D721Med (cell line): Measurements from ENCODE around the gene AMDHD2.
"Not testable (repeated sequence)": the region's sequence is repeated elsewhere in the genome, so short reads cannot be mapped to it uniquely, and the experiment has no call there.

ENCODE experiments used
- DNase-seq: peaks from one replicate; pipeline ENCODE4 v3.0.0; 2011; ENCODE audit warnings: low spot score; ENCODE audit not compliant: insufficient read length
- FAIRE-seq: peaks from 2 replicates; lab custom pipeline; 2011; peaks lifted over from hg19 to GRCh38; lab: Jason Lieb, UNC
- CTCF ChIP-seq: IDR thresholded peaks from 2 replicates; pipeline ENCODE4 v1.5.1; 2012; ENCODE audit warnings: mild to moderate bottlenecking, control low read depth; ENCODE audit not compliant: insufficient read depth; ENCODE audit errors: missing control alignments

AMDHD2 gene

DNA sequence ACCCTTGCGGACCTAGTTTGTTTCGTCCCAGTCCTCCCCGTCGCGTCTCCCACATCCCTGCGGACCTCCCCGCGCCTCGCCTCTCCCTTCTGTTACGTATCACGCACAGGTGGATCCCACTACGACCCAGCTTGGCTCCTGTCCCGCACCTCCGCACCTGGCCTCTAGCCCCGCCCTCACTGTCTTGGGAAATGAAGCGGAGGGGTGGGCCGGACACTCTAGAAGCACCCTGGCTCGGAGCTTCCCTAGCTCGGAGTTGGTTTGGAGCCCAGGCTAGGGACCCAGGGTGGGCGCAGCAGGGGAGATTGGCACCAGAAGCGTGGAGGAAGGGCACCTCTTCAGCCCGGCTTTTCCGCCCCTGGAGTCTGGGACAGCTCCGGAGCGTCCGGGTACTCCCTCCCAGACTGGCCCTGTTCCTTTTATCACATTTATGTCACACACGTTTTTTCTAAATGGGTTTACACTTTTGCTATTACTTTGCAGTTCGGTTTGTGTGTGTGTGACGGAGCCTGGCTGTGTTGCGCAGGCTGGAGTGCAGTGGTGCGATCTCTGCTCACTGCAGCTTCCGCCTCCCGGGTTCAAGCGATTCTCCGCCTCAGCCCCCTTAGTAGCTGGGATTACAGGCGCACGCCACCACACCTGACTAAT lies 12.4 kb downstream of the AMDHD2 start:
- no peak for FAIRE-seq
- no peak for DNase-seq
- TF ChIP-seq CTCF: no peak

DNA sequence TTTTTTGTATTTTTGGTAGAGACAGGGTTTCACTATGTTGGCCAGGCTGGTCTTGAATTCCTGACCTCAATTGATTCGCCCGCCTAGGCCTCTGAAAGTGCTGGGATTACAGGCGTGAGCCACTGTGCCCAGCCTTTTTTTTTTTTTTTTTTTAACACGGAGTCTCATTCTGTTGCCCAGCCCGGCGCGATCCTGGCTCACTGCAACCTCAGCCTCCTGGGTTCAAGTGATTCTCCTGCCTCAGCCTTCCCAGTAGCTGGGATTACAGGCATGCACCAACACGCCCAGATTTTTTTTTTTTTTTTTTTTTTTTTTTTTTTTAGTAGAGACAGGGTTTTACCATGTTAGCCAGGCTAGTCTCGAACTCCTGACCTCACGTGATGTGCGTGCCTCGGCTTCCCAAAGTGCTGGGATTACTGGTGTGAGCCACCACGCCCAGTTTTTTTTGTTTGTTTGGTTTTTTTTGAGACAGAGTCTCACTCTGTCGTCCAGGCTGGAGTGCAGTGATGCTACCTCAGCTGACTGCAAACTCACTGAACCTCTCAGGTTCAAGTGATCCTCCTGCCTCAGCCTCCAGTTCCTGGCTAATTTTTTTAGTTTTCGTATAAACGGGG lies 13.1 kb downstream of the AMDHD2 start:
- not testable (repeated sequence) for FAIRE-seq, DNase-seq

DNA sequence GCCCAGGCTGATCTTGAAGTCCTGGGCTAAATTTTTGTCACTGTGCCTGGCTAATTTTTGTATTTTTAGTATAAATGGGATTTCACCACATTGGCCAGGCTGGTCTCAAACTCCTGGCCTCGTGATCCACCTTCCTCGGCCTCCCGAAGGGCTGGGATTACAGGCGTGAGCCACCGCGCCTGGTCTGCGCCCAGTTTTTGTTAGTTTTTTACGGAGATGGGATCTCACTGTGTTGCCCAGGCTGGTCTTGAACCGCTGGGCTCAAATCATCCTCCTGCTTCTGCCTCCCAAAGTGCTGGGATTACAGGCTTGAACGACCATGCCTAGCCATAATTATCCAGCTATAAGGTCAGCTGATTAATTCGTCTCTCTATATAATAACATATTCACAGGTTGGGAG lies 13.7 kb downstream of the AMDHD2 start:
- DNase-seq (no peak), FAIRE-seq (no peak)
- TF ChIP-seq CTCF: no peak

DNA sequence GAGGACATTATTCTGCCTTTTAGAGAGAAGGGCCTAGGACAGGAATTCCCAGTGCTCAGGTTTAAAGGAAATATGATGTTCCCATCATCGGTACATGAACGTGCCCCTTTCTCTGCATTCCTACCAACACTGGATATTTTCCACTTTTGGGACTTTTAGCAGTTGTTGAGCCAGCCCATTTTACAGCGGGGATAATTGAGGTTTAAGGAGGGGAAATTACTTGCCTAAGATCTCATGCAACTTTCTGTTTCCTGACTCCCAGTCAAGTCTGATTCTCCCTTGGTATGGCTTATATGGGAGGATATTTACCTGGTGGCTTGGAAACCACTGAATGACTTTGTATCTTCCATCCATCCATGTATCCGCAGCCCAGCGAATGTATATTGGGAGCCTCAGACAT lies 14.2 kb downstream of the AMDHD2 start:
- DNase-seq, FAIRE-seq: not testable (repeated sequence)

GRCh38 chr16:2535625-2536013 lies 15.4 kb downstream of the AMDHD2 start:
- no peak for FAIRE-seq
- no peak for DNase-seq
- TF ChIP-seq CTCF: no peak

DNA sequence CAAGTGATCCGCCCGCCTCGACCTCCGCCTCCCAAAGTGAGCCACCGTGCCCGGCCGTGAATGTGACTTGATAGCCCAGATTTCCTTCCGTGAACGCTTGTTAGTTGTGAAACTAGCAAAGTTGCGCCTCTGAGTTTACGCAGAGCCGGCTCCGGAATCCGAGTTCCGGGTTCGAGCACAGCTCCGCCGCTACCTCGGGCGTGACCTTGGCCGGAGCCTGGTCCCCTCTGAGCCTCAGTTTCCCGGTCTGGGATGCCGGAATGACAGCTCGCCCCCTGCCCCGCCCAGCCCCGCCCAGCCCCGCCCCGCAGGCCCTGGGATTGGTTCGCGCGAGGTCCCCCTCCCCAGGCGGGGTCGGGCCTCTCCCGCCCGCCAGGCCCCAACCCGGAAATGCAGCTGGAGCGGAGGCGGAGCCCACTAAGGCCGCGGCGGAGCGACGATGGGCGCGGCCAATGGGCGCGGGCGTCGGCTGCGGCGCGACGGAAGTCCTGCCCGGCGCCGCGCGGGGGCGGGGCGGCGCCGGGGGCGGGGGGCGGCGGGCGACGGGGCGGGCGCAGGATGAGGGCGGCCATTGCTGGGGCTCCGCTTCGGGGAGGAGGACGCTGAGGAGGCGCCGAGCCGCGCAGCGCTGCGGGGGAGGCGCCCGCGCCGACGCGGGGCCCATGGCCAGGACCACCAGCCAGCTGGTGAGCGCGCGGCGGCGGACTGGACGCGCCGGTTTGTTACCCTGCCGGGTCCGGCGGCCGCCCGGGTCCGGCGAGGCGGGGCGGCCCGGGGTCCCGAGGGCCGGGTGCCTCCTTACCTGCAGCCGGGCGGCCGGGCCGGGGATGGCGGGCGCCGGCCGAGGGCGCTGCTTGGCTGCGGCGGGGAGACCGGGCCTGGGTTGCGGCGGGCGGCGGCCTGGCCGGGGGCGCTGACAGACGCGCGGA lies 17.5 kb downstream of the AMDHD2 start, which contains the start of gene PDPK1:
Gene PDPK1 (plus strand): TSS at position 571 of the 929 bp plus-strand sequence. CDS start 92 bp downstream, at position 663.
- FAIRE-seq (no peak), DNase-seq (peak; percentile 87)
- no peak for TF ChIP-seq CTCF

DNA sequence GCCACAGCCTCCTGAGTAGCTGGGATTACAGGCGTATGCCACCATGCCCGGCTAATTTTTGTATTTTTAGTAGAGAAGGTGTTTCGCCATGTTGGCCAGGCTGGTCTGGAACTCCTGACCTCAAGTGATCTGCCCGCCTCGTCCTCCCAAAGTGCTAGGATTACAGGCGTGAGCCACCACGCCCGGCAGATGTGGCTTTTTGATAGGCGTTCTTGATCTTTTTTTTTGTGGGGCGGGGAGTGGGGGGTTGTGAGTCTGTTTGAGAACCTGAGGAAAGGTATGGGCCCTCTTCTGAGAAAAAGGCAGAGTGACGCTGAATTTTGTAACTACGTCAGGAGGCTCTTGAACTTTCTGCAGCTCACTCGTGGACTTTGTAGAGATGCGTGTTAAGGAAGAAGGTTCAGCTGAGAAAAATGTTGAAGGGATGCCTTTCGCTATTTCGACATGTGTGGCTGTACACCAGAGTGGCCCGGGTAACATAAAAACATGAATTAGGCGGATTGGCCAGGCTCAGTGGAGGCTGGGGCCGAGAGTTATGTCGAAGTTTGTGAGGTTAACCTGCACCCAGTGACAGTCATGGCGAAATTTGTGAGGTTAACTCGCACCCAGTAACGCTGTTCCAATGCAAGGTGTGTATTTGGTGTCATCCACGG lies 19.1 kb downstream of the AMDHD2 start:
- DNase-seq, FAIRE-seq: not testable (repeated sequence)

DNA sequence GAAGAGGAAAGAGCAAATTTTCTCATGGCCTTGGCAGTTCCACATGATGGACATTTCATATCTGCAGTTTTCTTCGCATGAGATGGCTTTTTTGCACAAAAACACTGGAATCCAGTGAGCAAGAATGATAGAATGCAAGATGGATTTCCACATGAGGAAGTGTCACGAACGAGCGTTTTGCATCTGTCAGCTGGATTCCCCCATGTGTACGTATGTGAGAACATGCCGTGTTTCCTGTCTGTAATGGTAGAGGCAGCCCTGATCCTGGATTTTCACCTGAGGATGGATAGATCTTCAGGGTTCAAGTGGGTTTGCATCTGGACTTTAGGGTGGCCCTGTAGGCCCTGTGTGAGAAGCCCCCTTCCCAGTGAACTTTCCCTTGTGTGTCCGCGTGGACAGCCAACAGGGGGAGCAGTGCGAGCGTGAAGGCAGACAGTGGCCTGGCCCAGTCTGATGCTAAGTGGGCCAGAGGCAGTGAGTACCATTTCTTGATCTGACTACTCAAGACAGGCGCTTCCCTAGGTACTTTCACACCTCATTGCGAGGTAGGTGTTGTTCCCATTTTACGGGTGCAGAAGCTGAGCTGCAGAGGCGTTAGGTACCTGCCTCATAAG lies 19.8 kb downstream of the AMDHD2 start:
- peak; percentile 32 for TF ChIP-seq CTCF
- not testable (repeated sequence) for DNase-seq, FAIRE-seq

DNA sequence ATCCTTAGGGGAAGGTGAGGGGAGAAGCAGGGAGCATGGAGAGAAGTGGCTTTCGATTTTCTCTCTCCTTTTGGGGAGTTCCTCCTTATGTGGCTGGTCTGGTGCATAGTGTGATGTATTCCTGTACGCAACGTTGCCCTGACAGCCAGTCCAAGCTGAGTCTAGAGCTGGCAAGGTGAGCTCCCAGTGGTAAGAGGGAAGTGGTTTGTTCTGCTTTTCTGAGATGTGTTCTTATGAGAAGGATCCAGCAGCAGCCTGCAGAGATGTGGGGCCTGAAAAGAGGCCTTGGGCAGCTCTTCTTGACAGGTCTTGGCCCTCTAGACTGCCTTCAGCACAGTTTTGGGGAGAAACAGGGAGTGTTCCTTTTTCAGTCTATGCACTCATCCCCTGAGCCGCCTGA lies 20.7 kb downstream of the AMDHD2 start:
- not testable (repeated sequence) for FAIRE-seq, DNase-seq

DNA sequence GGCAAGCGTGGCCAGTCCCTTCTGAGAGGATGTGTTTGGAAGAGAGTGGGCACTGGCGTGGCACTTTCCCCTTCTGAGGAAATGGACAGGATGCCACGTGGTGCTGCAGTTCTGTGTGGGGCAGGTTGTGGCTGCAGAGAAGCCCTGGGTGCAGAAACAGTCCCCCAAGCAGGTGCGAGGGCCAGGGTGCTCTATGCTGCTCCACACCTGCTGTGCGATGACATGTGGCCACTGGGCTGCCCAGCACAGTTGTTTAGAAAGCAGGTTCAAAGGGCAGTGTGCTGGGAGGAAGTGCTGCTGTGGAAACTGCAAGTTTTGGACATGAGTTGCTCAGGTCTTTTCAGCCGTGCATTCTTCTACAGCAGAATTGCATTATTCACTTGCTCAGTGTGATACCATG lies 21.2 kb downstream of the AMDHD2 start:
- FAIRE-seq, DNase-seq: not testable (repeated sequence)

DNA sequence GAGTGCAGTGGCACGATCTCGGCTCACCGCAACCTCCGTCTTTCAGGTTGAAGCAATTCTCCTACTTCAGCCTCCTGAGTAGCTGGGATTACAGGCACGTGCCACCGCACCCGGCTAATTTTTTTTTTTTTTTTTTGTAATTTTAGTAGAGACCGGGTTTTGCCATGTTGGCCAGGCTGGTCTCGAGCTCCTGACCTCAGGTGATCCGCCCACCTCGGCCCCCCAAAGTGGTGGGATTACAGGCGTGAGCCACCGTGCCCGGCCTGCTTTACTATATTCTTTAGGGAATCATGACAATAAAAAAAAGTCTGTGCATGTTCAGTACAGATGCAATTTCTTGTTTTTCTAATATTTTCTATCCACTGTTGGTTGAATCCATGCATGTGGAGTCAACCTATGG lies 23.6 kb downstream of the AMDHD2 start:
- FAIRE-seq, DNase-seq: not testable (repeated sequence)
